ENCODE data around the gene CMSS1.
"Not testable (repeated sequence)": the region's sequence is repeated elsewhere in the genome, so short reads cannot be mapped to it uniquely, and the experiment has no call there.

Gene CMSS1

DNA sequence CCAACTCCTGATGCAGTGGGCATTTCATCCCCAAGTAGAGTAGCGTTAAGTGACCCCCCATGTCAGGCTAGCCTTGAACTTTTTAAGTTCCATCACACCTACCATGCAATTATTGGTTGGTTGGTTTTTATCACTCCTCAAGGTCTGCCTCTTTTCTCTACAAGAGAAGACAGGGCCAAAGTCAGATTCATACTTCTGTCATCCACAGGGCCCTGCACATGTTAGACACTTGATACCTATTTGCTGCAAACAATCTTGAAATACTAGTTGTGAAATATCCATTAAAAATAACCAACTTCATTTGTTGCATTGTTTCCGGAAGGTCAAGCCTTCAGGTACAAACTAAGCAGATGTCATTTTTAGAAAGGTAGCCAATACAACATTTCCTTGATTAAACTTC is 1.2 kb downstream of the CMSS1 start:
- DNase-seq (ENCODE audit: low spot score), result no peak

DNA sequence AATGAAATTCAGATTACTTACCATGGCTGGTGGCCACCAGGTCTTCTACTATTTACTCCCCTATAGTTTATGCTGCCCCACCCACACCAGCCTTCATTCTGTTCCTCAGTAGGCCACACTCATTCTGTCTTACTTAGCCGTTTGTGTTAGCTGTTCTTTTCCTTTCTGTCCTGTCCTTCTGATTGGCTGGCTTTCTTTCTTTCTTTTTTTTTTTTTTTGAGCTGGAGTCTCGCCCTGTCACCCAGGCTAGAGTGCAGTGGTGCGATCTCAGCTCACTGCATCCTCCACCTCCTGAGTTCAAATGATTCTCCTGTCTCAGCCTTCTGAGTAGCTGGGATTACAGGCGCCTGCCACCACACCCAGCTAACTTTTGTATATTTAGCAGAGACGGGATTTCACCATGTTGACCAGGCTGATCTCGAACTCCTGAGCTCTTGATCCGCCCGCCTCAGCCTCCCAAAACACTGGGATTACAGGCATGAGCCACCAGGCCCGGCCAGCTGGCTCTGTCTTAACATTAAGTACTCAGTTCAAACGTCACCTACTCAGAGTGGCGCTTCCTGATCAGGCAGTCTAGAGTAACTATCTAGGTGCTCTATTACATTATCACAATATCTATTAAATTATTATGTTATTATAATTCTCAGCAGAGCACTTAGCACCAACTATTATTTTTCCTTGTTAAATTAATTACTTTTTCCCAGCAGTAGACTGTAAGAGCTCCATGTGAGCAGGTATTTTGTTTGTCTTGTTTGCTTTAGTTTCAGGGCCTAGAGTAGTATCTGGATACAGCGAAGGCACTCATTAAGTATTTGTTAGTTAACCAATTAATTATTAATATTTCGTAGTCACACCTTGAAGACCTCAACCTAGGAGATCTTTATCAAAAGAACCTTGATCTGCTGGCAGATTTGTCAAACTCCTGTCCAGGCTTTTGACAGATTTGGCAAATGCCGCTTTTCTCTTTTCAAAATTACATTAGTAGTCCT is 6.4 kb downstream of the CMSS1 start:
- peak; percentile 54 for DNase-seq (ENCODE audit: low spot score)

DNA sequence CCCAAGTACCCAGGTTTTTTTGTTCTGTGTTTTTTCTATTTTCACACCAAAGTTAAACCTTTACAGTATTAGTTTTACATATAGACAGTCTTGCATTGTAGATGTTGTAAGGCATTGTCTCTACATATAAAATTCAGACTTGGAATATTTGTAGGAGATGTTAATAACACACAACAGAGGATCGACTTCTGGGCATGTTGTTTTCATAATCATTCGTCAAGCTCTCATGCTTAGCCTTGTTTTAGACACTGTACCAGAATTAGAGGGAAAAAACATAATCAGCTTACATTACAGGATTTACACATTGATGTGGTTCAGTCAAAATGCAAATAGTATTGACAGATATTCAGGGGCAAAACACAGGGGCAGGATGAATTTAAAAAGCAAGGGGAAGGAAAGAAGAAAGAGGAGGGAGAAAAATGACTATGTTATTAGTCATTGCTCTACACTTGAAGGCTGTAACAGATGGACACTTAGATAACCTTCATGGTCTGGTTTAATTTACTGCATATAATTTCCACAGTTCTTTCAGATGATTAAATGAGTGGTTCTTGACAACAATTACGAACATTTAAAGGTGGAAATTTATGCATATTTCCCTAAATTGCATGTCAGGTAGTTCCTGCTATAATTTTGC is 7.5 kb downstream of the CMSS1 start:
- no peak for DNase-seq (ENCODE audit: low spot score)

DNA sequence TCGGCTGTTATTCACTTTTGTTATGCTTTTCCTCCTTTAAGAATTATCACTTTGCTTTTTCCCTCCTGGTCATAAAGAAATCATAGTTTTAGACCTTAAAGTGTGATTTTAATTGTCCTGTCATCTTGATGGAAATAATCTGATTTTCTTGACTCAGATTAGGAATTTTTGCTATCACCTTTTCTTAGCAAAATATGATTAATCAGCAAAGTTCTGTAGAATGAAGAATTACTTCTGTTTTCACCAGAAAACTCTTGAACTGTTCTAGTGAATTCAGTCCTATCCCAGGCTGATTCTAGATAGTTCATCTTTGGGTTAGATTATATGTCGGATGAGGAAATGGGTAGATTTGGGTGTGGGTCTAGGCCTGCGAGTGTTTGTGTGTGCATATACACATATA is 12.2 kb downstream of the CMSS1 start:
- no peak for DNase-seq (ENCODE audit: low spot score)

DNA sequence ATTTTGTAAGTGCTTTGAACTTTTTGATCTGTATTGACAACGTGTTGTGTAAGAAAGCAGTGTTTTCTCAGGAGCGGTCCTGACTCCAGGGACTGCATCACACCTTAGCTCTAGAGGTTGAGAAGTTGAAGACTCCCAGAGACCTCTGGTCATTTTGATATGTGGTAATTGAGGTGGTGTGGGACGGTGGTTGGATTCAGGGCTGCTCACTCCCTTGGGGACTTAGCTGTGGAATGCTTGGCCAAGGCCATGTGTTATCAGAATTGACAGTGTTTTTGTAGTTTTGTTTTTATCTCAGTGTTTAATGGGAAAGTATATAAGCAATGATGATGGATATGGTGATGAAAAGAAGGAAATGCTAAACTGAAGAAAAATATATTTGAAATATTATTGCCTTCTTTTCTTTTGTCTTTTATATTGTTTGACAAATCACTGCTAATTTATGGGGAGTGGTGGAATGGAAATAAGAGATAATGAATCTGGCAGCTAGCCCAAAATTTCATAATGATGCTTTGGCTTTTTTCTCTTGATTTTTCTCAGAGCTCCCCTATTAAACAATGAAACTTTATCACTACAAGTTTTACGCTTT is 16.0 kb downstream of the CMSS1 start:
- DNase-seq (ENCODE audit: low spot score), result no peak

DNA sequence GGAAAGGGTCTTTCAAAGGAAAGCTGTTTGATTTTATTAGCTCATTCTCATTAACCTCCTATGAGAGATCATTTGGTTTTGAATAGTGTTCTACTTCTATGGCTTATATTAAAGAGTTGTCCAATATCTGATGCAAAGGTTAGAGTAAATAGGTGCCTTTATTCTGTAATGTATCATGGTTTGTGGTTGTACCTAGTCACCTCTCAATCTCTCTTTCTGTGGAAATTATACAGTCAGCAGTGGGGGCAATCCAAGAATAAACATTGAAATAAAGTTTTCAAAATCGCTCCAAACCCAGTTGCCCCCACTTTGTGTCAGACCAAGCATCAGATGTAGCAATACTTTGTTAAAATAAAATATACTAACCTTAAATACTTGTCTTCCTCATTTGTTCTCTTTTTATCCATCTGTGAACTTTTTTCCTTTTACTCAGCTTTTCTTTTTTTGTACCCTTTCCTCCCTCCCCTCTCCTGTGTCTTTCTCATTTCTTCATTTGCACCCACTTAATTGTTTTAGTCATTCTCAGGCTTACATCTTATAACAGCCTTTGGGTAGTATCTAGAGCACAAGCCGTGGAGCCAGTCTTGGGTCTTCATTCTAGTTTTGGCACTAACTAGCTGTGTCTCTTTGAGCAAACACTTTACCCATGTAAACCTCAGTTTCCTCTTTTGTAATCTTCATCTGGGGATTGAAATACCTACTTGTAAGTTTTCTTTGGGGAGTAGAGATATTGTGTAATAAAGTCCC is 16.7 kb downstream of the CMSS1 start:
- no peak for DNase-seq (ENCODE audit: low spot score)

DNA sequence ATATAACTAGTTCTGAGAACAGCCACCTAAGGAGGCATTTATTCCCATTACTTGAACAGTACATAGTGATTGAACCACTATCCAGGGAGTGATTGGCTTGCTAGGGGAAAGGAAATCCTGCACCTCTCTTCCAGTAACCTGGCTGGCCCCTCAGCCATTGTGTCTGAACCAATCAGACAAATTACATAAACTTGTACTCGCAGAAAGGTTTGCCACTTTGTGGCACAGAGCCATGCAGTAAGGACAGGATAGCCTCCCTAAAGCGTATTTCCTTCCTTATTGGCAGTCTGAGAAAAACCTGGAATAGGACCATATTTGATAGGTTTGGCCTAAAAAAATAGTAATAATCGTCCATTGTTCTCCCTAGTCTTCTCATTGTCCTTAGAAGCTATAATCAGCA is 19.0 kb downstream of the CMSS1 start:
- no peak for DNase-seq (ENCODE audit: low spot score)

DNA sequence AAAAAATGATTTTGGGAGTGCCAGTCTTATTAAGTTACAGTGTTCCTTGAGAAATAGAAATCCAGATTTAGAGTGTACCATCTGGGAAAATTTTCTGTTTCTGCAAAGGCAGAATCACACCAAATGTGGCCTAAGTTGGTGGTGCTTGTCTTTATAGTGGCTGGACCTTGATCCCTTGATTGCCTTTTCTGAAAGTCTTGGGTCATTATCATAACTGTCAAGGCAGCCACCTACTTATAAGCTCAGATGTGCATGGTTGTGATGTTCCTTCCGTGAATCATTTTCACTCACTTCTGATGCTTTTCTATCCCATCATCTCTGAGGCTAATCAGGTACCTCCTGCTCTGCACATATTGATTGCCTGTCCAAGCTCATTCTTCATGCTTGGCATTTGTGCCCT is 20.1 kb downstream of the CMSS1 start:
- no peak for DNase-seq (ENCODE audit: low spot score)

DNA sequence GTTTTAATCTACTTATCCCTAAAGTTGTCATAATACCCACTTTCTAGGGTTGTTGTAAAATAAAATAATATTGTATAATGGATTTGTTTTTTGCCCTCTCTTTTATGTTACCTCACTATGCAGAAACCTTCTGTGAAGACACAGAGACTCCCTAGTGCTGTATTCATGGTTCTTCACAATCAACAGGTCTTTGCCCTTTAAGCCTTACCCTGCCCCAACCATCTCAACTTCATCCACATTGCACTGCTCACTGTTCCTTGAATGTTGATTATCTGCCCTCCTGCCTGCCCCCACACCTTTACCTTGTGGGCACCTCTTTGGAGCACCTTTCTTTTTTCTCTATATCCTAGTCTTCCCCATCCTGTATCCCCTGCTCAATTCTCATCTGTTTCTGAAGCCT is 21.1 kb downstream of the CMSS1 start:
- DNase-seq (ENCODE audit: low spot score), result no peak

DNA sequence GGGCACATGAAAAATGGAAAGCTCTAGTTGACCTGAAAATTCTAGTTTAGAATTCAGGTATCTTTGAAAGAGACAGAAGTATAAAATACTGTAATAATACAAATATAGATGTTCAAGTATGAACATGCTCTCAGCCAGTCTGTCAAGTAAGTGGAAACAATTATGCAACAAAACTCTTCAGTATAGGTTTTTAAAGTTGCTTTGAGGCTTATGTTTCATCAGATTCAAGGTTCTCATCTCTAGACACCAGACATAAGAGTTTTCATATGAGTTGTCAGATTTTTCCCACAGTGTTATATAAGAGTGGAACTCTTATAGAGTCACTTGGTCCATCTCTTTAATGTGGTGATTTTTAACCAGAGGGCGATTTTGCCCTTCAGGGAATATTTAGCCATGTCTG is 22.0 kb downstream of the CMSS1 start:
- DNase-seq (ENCODE audit: low spot score), result no peak

DNA sequence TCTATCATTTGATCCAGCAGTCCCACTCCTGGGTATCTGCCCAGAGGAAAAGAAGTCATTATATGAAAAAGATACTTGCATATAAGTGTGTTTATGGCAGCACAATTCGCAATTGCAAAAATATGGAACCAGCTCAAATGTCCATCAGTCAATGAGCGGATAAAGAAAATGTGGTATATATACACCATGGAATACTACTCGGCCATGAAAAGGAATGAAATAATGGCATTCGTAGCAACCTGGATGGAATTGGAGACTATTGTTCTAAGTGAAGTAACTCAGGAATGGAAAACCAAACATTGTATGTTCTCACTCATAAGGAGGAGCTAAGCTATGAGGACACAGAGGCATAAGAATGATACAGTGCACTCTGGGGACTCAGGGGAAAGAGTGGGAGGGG is 24.3 kb downstream of the CMSS1 start:
- DNase-seq (ENCODE audit: low spot score), result not testable (repeated sequence)

DNA sequence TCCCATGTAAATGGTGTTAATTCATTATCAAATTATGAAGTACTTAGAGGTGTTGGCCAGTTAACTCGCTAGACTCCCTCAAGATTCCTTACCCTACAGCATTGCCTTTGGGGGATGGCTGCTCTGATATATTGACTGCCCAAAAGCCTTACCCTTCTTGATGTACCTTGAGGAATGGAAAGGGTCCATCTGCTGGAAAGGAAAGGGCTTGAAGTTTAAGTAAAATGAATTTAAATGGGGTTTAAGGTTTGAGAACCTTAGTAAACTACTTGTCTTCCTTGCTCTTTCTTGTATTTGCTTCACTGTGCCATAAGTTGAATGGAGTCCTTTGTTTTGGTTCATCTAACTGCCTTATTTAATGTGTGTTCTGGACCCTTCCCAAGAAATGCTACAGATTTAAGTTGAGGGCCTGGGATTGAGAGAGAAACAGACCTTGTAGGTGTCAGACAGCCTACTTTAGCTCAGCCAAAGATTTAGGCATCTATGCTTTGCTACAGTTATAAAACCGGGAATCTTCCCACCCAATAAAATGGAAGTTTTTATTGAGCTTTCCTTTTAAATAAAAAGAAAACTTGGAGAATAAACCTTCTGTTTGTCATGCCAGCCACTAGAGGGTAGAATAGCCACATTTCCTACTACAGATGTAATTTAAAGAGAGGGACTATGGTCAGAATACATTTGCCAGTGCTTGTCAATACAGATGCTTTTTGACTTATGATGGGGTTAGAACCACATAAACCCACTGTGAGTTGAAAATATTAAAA is 25.3 kb downstream of the CMSS1 start:
- DNase-seq (ENCODE audit: low spot score), result peak; percentile 37

DNA sequence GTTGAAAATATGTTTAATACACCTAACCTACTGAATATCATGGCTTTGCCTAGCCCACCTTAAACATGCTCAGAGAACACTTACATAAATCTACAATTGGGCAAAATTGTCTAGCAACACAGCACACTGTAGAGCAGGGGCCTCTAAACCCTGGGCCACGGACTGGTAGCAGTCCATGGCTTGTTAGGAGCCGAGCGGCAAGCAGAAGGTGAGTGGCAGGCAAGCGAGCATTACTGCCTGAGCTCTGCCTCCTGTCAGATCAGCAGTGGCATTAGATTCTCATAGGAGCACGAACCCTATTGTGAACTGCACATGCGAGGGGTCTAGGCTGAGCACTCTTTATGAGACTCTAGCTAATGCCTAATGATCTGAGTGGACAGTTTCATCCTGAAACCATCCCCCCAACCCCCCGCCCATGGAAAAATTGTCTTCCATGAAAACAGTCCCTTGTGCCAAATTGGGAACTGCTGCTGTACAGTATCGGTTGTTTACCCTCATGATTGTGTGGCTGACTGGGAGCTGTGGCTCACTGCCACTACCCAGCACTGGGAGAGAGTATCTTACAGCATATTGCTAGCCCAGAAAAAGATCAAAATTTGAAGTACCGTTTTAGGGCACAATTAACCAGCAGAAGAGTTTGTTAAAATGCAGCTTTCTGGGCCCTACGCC is 26.1 kb downstream of the CMSS1 start:
- DNase-seq (ENCODE audit: low spot score), result no peak

DNA sequence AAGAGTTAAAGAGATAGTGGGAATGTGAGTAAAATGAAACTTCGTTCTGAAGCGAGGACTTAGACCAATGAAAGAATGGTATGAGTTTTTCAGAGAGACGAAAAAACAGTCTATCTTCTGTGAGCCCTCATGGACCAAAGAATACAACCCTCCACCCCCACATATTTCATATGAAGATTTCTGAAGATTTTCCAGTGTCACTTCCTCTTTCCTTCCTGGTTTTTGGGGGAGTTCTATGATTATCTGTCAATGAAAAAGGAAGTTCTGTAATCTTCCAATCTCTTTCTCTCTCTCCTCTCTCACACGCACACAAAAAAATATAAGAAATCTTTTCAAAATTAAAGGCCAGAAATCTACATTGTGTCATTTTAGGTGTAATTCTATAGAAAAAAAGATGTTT is 27.7 kb downstream of the CMSS1 start:
- no peak for DNase-seq (ENCODE audit: low spot score)

DNA sequence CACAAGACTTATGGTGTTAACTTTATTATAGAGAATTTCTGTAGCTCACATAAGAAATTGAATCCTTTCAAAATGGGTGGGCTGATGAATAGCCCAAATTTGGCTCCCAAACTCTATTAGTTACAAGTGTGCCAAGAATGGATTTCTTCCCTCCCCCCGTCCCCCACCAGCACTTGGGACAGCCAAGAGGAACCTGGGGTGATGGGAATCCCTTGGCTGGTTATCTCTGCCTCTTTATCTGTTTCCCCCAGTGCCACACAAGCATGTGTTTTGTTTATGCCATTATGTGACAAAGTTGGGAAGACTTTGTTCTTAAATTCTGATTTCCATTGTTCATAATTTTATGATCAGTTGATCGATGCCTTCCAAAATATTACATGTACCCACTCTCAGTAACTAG is 28.3 kb downstream of the CMSS1 start:
- no peak for DNase-seq (ENCODE audit: low spot score)

DNA sequence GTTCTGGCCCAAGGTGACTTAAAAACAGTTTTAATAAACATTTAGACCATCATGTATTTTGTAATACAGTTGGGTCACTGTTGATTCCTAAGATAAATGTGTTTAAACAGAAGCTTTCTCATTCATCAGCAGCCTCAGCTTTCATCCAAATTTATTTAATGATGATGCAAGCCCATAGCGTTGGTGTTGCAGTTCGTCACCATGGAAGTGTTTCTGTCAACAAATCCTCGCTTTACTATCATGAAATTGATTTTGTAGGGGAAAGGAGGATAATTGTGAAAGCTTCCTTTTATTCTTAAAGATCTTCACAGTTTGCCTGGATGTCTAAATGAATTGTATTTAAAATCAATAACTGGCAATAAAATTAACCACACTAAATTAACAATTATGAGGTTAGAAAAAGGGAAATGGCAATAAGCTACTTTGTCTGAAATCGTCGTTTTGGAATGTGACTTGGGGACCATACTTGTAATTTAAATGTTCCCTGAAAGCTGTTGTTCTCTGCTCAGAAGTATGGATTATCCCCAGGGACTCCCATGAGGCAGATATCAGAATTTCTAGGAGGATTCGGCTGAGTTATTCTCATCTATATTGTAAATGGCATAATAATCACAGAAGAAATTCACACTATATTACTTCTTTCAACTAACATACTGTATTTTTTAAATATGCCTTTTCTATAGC is 29.0 kb downstream of the CMSS1 start:
- no peak for DNase-seq (ENCODE audit: low spot score)

DNA sequence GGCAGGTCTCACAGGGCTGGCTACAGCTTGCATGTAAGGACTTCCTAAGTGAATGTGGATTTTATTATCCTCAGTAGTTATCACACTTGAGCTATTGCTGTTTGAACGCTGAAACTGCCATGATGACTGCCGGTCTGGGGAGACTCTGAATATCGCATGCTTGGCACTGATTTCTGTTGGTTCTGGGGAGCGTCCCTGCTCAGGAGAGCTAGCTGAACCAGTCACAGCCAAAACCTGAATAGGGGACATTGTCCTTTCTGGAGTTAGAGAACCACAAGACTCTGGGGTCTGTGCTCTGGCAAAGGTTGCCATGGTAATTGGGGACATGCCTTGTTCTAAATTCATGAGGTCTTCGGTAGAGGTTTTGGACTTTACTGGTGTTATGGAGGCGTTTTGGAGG is 30.8 kb downstream of the CMSS1 start:
- no peak for DNase-seq (ENCODE audit: low spot score)

DNA sequence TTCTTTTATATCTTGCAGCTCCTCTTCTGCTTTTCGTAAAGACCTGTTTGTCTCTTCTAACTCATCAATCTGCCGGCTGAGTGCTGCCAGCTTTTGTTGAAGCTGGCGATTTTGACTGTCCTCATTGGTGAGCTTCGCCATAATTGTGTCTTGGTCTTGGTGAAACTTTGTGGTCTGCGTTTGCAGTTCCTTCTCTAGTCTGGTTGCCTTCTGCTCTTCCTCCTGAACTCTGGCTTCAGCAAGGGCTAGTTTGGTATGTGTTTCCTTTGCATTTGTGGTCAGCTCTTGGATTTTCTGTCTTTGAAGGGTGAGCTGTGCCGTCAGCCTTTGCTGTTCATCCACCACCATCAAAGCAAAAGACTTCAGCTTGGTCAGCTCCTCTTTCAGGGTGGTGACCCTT is 32.9 kb downstream of the CMSS1 start:
- no peak for DNase-seq (ENCODE audit: low spot score)

DNA sequence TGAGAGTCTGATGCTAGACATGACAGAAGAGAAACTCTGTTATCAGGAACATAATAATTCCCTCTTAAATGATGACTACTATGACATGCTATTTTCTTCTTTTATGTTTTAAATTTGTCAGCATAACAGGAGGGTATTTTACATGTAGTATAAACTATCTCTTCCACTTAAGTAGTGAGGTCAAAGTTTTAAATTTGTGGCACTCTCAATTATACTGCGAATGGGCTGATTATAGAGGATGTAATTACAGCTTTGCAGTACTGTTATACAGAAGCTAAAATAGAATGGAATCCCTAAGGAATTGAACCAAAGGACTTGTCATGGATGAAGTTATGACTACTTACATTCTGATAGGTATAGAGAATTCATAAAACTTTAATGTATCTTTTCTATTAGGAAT is 34.3 kb downstream of the CMSS1 start:
- no peak for DNase-seq (ENCODE audit: low spot score)

DNA sequence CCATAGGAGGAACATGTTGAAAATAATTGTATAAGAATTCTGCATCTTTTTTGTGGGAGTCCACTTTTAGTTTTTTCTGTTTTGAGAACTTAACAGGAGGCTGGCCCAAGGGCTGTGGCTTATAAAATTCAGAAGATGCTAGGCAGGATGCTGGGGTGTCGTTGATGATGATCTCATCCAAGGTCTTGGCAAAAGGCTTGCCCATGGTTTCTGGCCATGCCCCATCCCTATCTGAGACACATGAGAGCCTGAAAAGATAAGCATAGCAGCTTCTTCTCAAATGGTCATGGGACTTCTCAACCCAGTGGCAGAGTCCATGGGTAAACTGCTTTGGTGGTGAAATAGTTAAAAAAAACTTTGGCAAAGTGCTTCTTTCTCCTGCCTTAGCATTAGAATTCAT is 35.2 kb downstream of the CMSS1 start:
- DNase-seq (ENCODE audit: low spot score), result no peak

Measured in D341Med (cell line).